GM23248 (cell line): ENCODE results near the gene HELQ. TPM values are rescaled to one million over a fixed set of nuclear protein-coding genes. Genes with fewer than 3 reads are reported as not detected.

Source experiments
- DNase-seq: peaks from one replicate; pipeline ENCODE4 v3.0.0-alpha.2; 2015
- H2AFZ ChIP-seq: fragments of 200-600 bp; sonication (generic); 2 replicates; pipeline ENCODE4 v1.6.1; 2016; ENCODE audit warnings: antibody characterized with exemption
- H3F3A ChIP-seq: fragments of 200-600 bp; sonication (generic); 2 replicates; pipeline ENCODE4 v1.6.1; 2016; ENCODE audit warnings: mild to moderate bottlenecking, antibody characterized with exemption, mixed run types; ENCODE audit not compliant: insufficient read depth
- H3K27ac ChIP-seq: fragments of 200-600 bp; sonication (generic); 2 replicates; pipeline ENCODE4 v1.5.1; 2016; ENCODE audit warnings: mild to moderate bottlenecking
- H3K27me3 ChIP-seq: fragments of 200-600 bp; sonication (generic); replicated peaks from 2 replicates; pipeline ENCODE4 v1.6.1; 2016; ENCODE audit warnings: mild to moderate bottlenecking; ENCODE audit not compliant: insufficient read depth
- H3K36me3 ChIP-seq: fragments of 200-600 bp; sonication (generic); 2 replicates; pipeline ENCODE4 v1.6.1; 2016; ENCODE audit warnings: low read depth, mild to moderate bottlenecking
- H3K4me1 ChIP-seq: fragments of 200-600 bp; sonication (generic); 2 replicates; pipeline ENCODE4 v1.6.1; 2016; ENCODE audit warnings: mild to moderate bottlenecking; ENCODE audit not compliant: insufficient read depth
- H3K4me2 ChIP-seq: fragments of 200-600 bp; sonication (generic); one replicate; pipeline ENCODE4 v1.6.1; 2016; ENCODE audit warnings: mild to moderate bottlenecking; ENCODE audit not compliant: unreplicated experiment
- H3K4me3 ChIP-seq: fragments of 200-600 bp; sonication (generic); 2 replicates; pipeline ENCODE4 v1.5.1; 2016; ENCODE audit warnings: mild to moderate bottlenecking
- H3K79me2 ChIP-seq: fragments of 200-600 bp; sonication (generic); 2 replicates; pipeline ENCODE4 v1.6.1; 2016; ENCODE audit warnings: mild to moderate bottlenecking; ENCODE audit not compliant: insufficient read depth
- H3K9ac ChIP-seq: fragments of 200-600 bp; sonication (generic); 2 replicates; pipeline ENCODE4 v1.6.1; 2016; ENCODE audit warnings: mild to moderate bottlenecking
- H3K9me2 ChIP-seq: fragments of 200-600 bp; sonication (generic); 2 replicates; pipeline ENCODE4 v1.6.1; 2016; ENCODE audit warnings: mixed run types, mild to moderate bottlenecking, moderate library complexity; ENCODE audit not compliant: insufficient read depth
- H3K9me3 ChIP-seq: fragments of 200-600 bp; sonication (generic); one replicate; pipeline ENCODE4 v1.6.1; 2017; ENCODE audit warnings: low read depth
- H4K20me1 ChIP-seq: fragments of 200-600 bp; sonication (generic); 2 replicates; pipeline ENCODE4 v1.6.0; 2016; ENCODE audit not compliant: insufficient read depth
- EZH2 ChIP-seq: fragments of 200-600 bp; sonication (generic); IDR thresholded peaks from 2 replicates; pipeline ENCODE4 v1.6.1; 2018; ENCODE audit warnings: antibody characterized with exemption, mild to moderate bottlenecking; ENCODE audit not compliant: insufficient read depth, poor library complexity, severe bottlenecking
- EZH2phosphoT487 ChIP-seq: fragments of 200-600 bp; sonication (generic); IDR thresholded peaks from 2 replicates; pipeline ENCODE4 v1.6.1; 2018; ENCODE audit warnings: antibody characterized with exemption, moderate library complexity, mild to moderate bottlenecking, low read depth; ENCODE audit not compliant: insufficient read depth
- WGBS, 2 experiments: methylation state at CpG; one replicate each; pipeline ENCODE4 v1.1.6; 2015 to 2017; ENCODE audit warnings: low lambda C conversion rate in 2 of 2, low coverage in 1 of 2; ENCODE audit errors: missing lambda C conversion rate in 2 of 2; 5-methylcytosine and 5-hydroxymethylcytosine counted together
- in situ Hi-C: fragments of 300-500 bp; cut with MboI; formaldehyde crosslinking; loops from 2 replicates; pipeline ENCODE4 v1.15.0; 2020
- polyA plus RNA-seq: library from polyadenylated mRNA; unstranded; fragments of >200 nt; fragmentation: Nextera tagmentation; extraction: Ambion mirVana; gene quantifications from 2 replicates; pipeline ENCODE4 v1.2.1, GENCODE V29; 2016
- total RNA-seq: library from RNA; depleted of rRNA; stranded (reverse); fragments of >200 nt; shearing (Covaris generic); gene quantifications from 2 replicates; pipeline ENCODE4 v1.2.3, GENCODE V29; 2014

The HELQ gene
- total and polyA plus RNA-seq, 2 experiments from 2014 or later, result 6.6 to 10.0 TPM

DNA sequence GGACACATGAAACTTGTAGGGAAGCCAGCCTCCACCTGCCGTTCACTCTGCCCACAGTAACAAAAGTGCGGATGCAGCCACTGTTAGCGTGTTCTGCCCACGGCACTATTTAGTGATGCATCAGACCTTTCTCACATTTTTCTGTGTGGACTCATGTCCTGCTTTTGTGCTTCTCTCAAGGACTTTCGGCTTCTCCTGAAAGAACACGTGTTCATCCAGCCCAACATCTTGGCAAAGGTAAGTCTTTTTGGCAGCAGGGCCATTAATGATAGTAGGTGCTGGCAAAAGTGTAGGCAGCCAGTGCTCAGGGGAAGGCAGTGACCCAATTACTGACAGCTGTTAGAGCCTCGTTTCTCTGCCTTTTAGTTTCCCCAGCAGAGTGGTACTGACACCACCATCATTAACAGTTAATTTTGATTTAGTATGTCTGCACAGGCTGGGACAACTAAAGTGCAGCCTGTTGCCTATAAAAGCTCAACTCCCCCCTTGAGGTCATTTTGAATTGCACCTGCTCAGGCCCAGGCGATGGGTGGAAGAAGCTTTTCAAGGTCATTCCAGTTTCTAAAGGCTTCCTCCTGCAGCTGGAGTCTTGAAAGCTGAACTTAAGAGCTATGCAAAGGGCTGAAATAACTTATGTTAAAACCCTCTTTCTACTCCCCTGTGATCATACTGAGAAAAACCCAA lies 66.4 kb downstream of the HELQ start:
- Histone ChIP-seq H4K20me1 (no peaks in the 10 kb centered on the region), H3K9me3 (no peaks in the 10 kb centered on the region), H3K4me1 (peaks cover 15% of the 10 kb centered on the region), H3F3A (no peaks in the 10 kb centered on the region), H3K9ac (no peak overlapping the region), H3K9me2 (no peaks in the 10 kb centered on the region), H3K36me3 (no peaks in the 10 kb centered on the region), H3K27ac (no peak overlapping the region), H3K27me3 (no peaks in the 10 kb centered on the region), H3K4me3 (no peak overlapping the region), H3K4me2 (peak overlapping the region; percentile 1), H3K79me2 (no peaks in the 10 kb centered on the region), H2AFZ (no peak overlapping the region; the same call in 1 of the 2 replicates)
- peak; percentile 67 for DNase-seq
- in situ Hi-C loops, result no loop called here
- 27 to 37% methylated on average over 8 of the region's 8 CpGs for WGBS, 2 experiments
- TF ChIP-seq EZH2 (no peak), EZH2phosphoT487 (no peak)

DNA sequence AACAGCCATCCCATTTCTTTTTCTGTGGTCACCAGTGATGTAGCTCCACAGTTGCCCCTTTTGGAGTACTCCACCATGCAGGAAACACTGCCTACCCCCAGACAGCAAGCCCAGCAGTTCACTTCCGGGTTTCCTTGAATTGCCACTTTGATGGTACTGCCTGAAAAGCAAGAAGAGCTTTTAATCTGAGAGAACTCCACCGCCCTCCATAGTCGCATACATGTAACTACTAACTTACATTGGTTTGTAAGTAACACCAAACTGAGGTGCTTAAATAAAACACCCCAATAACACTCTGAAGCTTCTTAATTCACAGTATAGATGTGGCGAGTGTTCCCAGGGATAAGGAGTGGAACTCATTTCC lies 67.3 kb downstream of the HELQ start:
- 47 to 66% methylated on average over 4 of the region's 4 CpGs for WGBS, 2 experiments
- Histone ChIP-seq H3K27ac (no peak overlapping the region), H3K36me3 (no peaks in the 10 kb centered on the region), H3K9me3 (no peaks in the 10 kb centered on the region), H3K9me2 (no peaks in the 10 kb centered on the region), H3K27me3 (no peaks in the 10 kb centered on the region), H4K20me1 (no peaks in the 10 kb centered on the region), H3K4me2 (no peak overlapping the region), H3K4me1 (peaks cover 15% of the 10 kb centered on the region), H3K79me2 (no peaks in the 10 kb centered on the region), H3K4me3 (no peak overlapping the region), H3F3A (no peaks in the 10 kb centered on the region), H3K9ac (no peak overlapping the region), H2AFZ (peak overlapping the region; percentile 51)
- no peak for TF ChIP-seq EZH2
- TF ChIP-seq EZH2phosphoT487, result no peak
- peak; percentile 27 for DNase-seq
- in situ Hi-C loops, result no loop called here

DNA sequence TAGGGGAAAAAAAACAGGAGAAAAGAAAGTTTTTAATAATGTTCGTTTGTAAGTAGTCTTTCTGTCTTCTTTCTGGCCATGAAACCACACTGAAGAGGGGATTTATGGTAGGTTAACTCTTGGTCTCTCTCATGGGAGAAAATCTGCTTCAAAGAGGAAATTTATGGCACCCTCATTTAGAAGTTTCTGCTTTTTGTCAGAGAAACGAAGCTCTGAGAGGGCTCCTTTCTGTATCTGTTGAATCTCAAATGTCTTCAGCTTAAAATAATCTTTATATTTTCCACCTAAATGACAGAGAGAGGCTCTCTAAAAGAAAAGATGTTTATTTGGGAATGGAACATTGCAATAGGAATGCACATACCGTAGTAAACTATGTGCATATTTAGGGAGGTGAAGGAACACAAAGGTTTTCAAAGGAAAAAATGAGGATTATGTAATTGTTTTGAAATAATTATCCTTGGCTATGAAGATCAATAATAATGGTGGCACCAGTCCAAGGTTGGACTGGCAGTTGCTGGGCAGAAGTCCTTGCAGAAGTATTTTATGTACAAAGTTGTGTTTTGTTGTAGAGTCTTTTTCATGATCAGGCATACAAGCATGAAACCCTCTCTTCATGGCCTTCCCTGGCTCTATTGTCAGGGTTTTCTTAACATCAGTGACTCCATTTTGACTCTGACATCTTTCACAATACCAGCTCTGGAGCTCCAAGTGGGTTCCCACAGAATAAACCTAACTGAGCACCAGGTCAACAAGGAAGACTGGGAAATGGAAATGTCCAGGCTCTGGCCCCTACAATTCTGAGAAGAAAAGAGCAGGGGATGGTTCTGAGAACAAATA lies 67.9 kb downstream of the HELQ start:
- no peaks in the 10 kb centered on the region for H3K9me3 ChIP-seq
- H3K27ac ChIP-seq, result no peak overlapping the region
- no peaks in the 10 kb centered on the region for H3F3A ChIP-seq
- WGBS, 2 experiments, result 39 to 45% methylated on average over 3 of the region's 3 CpGs
- no peaks in the 10 kb centered on the region for H3K9me2 ChIP-seq
- peak overlapping the region; percentile 50 for H3K4me2 ChIP-seq
- in situ Hi-C loops, result no loop called here
- H3K27me3 ChIP-seq, result no peaks in the 10 kb centered on the region
- H4K20me1 ChIP-seq, result no peaks in the 10 kb centered on the region
- no peak for TF ChIP-seq EZH2
- TF ChIP-seq EZH2phosphoT487, result no peak
- no peak overlapping the region for H3K4me3 ChIP-seq
- no peaks in the 10 kb centered on the region for H3K79me2 ChIP-seq
- H3K4me1 ChIP-seq, result peaks cover 15% of the 10 kb centered on the region
- peak overlapping the region; percentile 51 for H2AFZ ChIP-seq
- DNase-seq, result no peak
- no peak overlapping the region for H3K9ac ChIP-seq
- no peaks in the 10 kb centered on the region for H3K36me3 ChIP-seq

DNA sequence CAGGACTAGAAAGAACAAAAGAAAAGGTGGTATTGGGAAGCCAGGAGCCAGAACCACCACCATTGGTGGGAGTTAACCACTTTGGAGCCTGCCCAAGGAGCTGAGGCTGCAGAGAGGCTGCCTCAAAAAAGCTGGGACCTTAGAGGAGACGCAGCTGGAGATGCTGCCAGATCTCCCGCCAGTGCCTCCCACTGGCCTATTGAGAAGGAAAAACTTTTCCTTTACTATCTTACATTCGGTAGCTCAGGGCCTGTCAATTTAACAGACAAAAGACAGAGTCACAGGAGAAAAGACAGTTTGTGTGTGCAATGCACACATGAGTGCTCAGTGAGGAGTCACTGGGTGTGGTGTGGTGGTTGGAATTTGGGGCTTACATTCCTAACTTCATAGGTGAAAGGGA lies 68.6 kb downstream of the HELQ start:
- peaks cover 15% of the 10 kb centered on the region for H3K4me1 ChIP-seq
- DNase-seq, result peak; percentile 34
- H3K27me3 ChIP-seq, result no peaks in the 10 kb centered on the region
- no peaks in the 10 kb centered on the region for H3F3A ChIP-seq
- H3K36me3 ChIP-seq, result no peaks in the 10 kb centered on the region
- H3K4me2 ChIP-seq, result peak overlapping the region; percentile 50
- H3K79me2 ChIP-seq, result no peaks in the 10 kb centered on the region
- no peak overlapping the region for H3K27ac ChIP-seq
- no peaks in the 10 kb centered on the region for H3K9me2 ChIP-seq
- no peaks in the 10 kb centered on the region for H3K9me3 ChIP-seq
- H3K4me3 ChIP-seq, result no peak overlapping the region
- no peak for TF ChIP-seq EZH2phosphoT487
- no peak for TF ChIP-seq EZH2
- H4K20me1 ChIP-seq, result no peaks in the 10 kb centered on the region
- WGBS, 2 experiments, result 36 to 42% methylated on average over 3 of the region's 3 CpGs
- in situ Hi-C loops, result no loop called here
- H3K9ac ChIP-seq, result no peak overlapping the region
- H2AFZ ChIP-seq, result peak overlapping the region; percentile 51
